ENCODE measurements around the gene TKTL1.
"Not testable (repeated sequence)": the region's sequence is repeated elsewhere in the genome, so short reads cannot be mapped to it uniquely, and the experiment has no call there.

The TKTL1 gene

GRCh38 chrX:154296731-154297130 lies 1.1 kb downstream of the TKTL1 start:
- no peak for DNase-seq
- Histone ChIP-seq H2BK15ac (replicated peaks; ENCODE audit: low read depth) (no peak overlapping the region), H3K27me3 (ENCODE audit: insufficient read depth, low read length, poor library complexity) (no peaks in the 10 kb centered on the region), H3K79me2 (ENCODE audit: control insufficient read depth, insufficient read depth, low read length) (no peaks in the 10 kb centered on the region), H4K5ac (ENCODE audit: low read length) (no peak overlapping the region), H3K23ac (ENCODE audit: low read length) (no peak overlapping the region), H3K4me2 (ENCODE audit: low read length) (no peak overlapping the region), H3K56ac (ENCODE audit: low read length) (no peak overlapping the region), H3K9ac (ENCODE audit: low read length) (no peak overlapping the region), H4K8ac (ENCODE audit: low read depth, low read length) (no peak overlapping the region), H3K27ac (ENCODE audit: low read depth, low read length) (no peak overlapping the region), H3K36me3 (ENCODE audit: control insufficient read depth, insufficient read depth, low read length) (no peaks in the 10 kb centered on the region), H2BK5ac (ENCODE audit: low read length) (no peak overlapping the region), H3K4me1 (ENCODE audit: control insufficient read depth, low read depth, low read length) (no peaks in the 10 kb centered on the region), H3K79me1 (ENCODE audit: low read length) (no peaks in the 10 kb centered on the region), H3K18ac (ENCODE audit: low read length) (no peak overlapping the region), H2AK5ac (ENCODE audit: low read length) (no peak overlapping the region), H2BK120ac (ENCODE audit: low read depth, low read length) (no peak overlapping the region), H3K4me3 (ENCODE audit: low read length) (no peak overlapping the region), H3K4ac (ENCODE audit: low read depth, low read length) (no peak overlapping the region)
- no CpG with 5 or more reads among the region's 18 CpGs for WGBS (ENCODE audit: extremely low coverage, insufficient coverage, low lambda C conversion rate)

- Histone ChIP-seq H3K79me2 (ENCODE audit: control insufficient read depth, insufficient read depth, low read length) (no peaks in the 10 kb centered on the region), H3K27me3 (ENCODE audit: insufficient read depth, low read length, poor library complexity) (no peaks in the 10 kb centered on the region), H2BK120ac (ENCODE audit: low read depth, low read length) (no peak overlapping the region), H3K4me2 (ENCODE audit: low read length) (no peak overlapping the region), H3K36me3 (ENCODE audit: control insufficient read depth, insufficient read depth, low read length) (no peaks in the 10 kb centered on the region), H3K4me1 (ENCODE audit: control insufficient read depth, low read depth, low read length) (no peaks in the 10 kb centered on the region), H3K18ac (ENCODE audit: low read length) (no peak overlapping the region), H2AK5ac (ENCODE audit: low read length) (no peak overlapping the region), H3K23ac (ENCODE audit: low read length) (no peak overlapping the region), H3K56ac (ENCODE audit: low read length) (no peak overlapping the region), H3K4ac (ENCODE audit: low read depth, low read length) (no peak overlapping the region), H4K5ac (ENCODE audit: low read length) (no peak overlapping the region), H3K79me1 (ENCODE audit: low read length) (no peaks in the 10 kb centered on the region), H2BK5ac (ENCODE audit: low read length) (no peak overlapping the region), H3K4me3 (ENCODE audit: low read length) (no peak overlapping the region), H3K9ac (ENCODE audit: low read length) (no peak overlapping the region), H3K27ac (ENCODE audit: low read depth, low read length) (no peak overlapping the region), H4K8ac (ENCODE audit: low read depth, low read length) (no peak overlapping the region), H2BK15ac (replicated peaks; ENCODE audit: low read depth) (no peak overlapping the region)
- WGBS (ENCODE audit: extremely low coverage, insufficient coverage, low lambda C conversion rate) = no CpG with 5 or more reads among the region's 7 CpGs
- DNase-seq = no peak
Measured at GRCh38 chrX:154298312-154298711, 2.7 kb downstream of the TKTL1 start.

- H3K4me2 ChIP-seq (ENCODE audit: low read length) = no peak overlapping the region
- H2BK15ac ChIP-seq (replicated peaks; ENCODE audit: low read depth) = no peak overlapping the region
- no peaks in the 10 kb centered on the region for H3K79me2 ChIP-seq (ENCODE audit: control insufficient read depth, insufficient read depth, low read length)
- H3K23ac ChIP-seq (ENCODE audit: low read length) = no peak overlapping the region
- H3K27me3 ChIP-seq (ENCODE audit: insufficient read depth, low read length, poor library complexity) = no peaks in the 10 kb centered on the region
- H3K9ac ChIP-seq (ENCODE audit: low read length) = no peak overlapping the region
- no peaks in the 10 kb centered on the region for H3K36me3 ChIP-seq (ENCODE audit: control insufficient read depth, insufficient read depth, low read length)
- H3K27ac ChIP-seq (ENCODE audit: low read depth, low read length) = no peak overlapping the region
- no peak overlapping the region for H3K4me3 ChIP-seq (ENCODE audit: low read length)
- WGBS (ENCODE audit: extremely low coverage, insufficient coverage, low lambda C conversion rate) = no CpG with 5 or more reads among the region's 8 CpGs
- no peak overlapping the region for H4K5ac ChIP-seq (ENCODE audit: low read length)
- no peak overlapping the region for H2BK120ac ChIP-seq (ENCODE audit: low read depth, low read length)
- no peak overlapping the region for H3K18ac ChIP-seq (ENCODE audit: low read length)
- no peak for DNase-seq
- H4K8ac ChIP-seq (ENCODE audit: low read depth, low read length) = no peak overlapping the region
- H3K4ac ChIP-seq (ENCODE audit: low read depth, low read length) = no peak overlapping the region
- H2AK5ac ChIP-seq (ENCODE audit: low read length) = no peak overlapping the region
- no peaks in the 10 kb centered on the region for H3K4me1 ChIP-seq (ENCODE audit: control insufficient read depth, low read depth, low read length)
- no peaks in the 10 kb centered on the region for H3K79me1 ChIP-seq (ENCODE audit: low read length)
- H3K56ac ChIP-seq (ENCODE audit: low read length) = no peak overlapping the region
- H2BK5ac ChIP-seq (ENCODE audit: low read length) = no peak overlapping the region
Measured at GRCh38 chrX:154300816-154301215, 5.2 kb downstream of the TKTL1 start.

GRCh38 chrX:154302998-154303397 lies 7.4 kb downstream of the TKTL1 start:
- H3K79me1 ChIP-seq (ENCODE audit: low read length) = not testable (repeated sequence)

DNA sequence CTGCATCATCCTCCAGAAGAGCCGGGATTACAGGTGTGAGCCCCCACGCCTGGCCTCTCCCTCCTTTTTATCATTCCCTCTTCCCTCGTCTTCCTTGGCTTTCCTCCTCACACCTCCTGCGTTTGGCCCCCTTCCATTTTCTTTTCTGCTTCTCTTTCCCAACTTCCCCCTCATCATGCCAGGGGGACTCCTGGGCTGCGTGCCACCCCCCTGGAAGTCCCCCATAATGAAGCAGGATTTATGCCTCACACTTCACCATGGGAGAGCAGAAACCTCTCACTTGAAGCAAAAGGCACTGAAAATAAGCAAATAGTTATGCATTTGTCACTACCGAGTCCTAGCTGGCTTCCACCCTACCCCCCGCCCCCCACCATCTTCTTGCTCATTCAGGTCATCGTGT lies 7.9 kb downstream of the TKTL1 start:
- Histone ChIP-seq H4K5ac (ENCODE audit: low read length) (no peak overlapping the region), H3K18ac (ENCODE audit: low read length) (no peak overlapping the region), H3K27me3 (ENCODE audit: insufficient read depth, low read length, poor library complexity) (no peaks in the 10 kb centered on the region), H3K4me3 (ENCODE audit: low read length) (no peak overlapping the region), H2BK5ac (ENCODE audit: low read length) (no peak overlapping the region), H3K9ac (ENCODE audit: low read length) (no peak overlapping the region), H2BK120ac (ENCODE audit: low read depth, low read length) (no peak overlapping the region), H3K56ac (ENCODE audit: low read length) (no peak overlapping the region), H3K23ac (ENCODE audit: low read length) (no peak overlapping the region), H4K8ac (ENCODE audit: low read depth, low read length) (no peak overlapping the region), H3K36me3 (ENCODE audit: control insufficient read depth, insufficient read depth, low read length) (no peaks in the 10 kb centered on the region), H2AK5ac (ENCODE audit: low read length) (no peak overlapping the region), H3K79me1 (ENCODE audit: low read length) (no peaks in the 10 kb centered on the region), H2BK15ac (replicated peaks; ENCODE audit: low read depth) (no peak overlapping the region), H3K4ac (ENCODE audit: low read depth, low read length) (no peak overlapping the region), H3K27ac (ENCODE audit: low read depth, low read length) (no peak overlapping the region), H3K4me2 (ENCODE audit: low read length) (no peak overlapping the region), H3K79me2 (ENCODE audit: control insufficient read depth, insufficient read depth, low read length) (no peaks in the 10 kb centered on the region), H3K4me1 (ENCODE audit: control insufficient read depth, low read depth, low read length) (no peaks in the 10 kb centered on the region)
- no CpG with 5 or more reads among the region's 8 CpGs for WGBS (ENCODE audit: extremely low coverage, insufficient coverage, low lambda C conversion rate)
- no peak for DNase-seq

More at GRCh38 chrX:154302998-154303397, 7.4 kb downstream of the TKTL1 start:
- not testable (repeated sequence) for H2AK5ac ChIP-seq (ENCODE audit: low read length); H3K27me3 ChIP-seq (ENCODE audit: insufficient read depth, low read length, poor library complexity); H3K79me2 ChIP-seq (ENCODE audit: control insufficient read depth, insufficient read depth, low read length); H3K4ac ChIP-seq (ENCODE audit: low read depth, low read length); H3K4me3 ChIP-seq (ENCODE audit: low read length); H3K56ac ChIP-seq (ENCODE audit: low read length); H3K23ac ChIP-seq (ENCODE audit: low read length); H3K4me2 ChIP-seq (ENCODE audit: low read length); H4K8ac ChIP-seq (ENCODE audit: low read depth, low read length); H3K36me3 ChIP-seq (ENCODE audit: control insufficient read depth, insufficient read depth, low read length); H4K5ac ChIP-seq (ENCODE audit: low read length); H3K27ac ChIP-seq (ENCODE audit: low read depth, low read length); H3K9ac ChIP-seq (ENCODE audit: low read length); H2BK120ac ChIP-seq (ENCODE audit: low read depth, low read length); H2BK15ac ChIP-seq (replicated peaks; ENCODE audit: low read depth); H3K18ac ChIP-seq (ENCODE audit: low read length); DNase-seq; H2BK5ac ChIP-seq (ENCODE audit: low read length); H3K4me1 ChIP-seq (ENCODE audit: control insufficient read depth, low read depth, low read length)
- WGBS (ENCODE audit: extremely low coverage, insufficient coverage, low lambda C conversion rate) = no CpG with 5 or more reads among the region's 7 CpGs

- Histone ChIP-seq H3K23ac (ENCODE audit: low read length) (no peak overlapping the region), H2AK5ac (ENCODE audit: low read length) (no peak overlapping the region), H3K27me3 (ENCODE audit: insufficient read depth, low read length, poor library complexity) (no peaks in the 10 kb centered on the region), H3K18ac (ENCODE audit: low read length) (no peak overlapping the region), H3K4me2 (ENCODE audit: low read length) (no peak overlapping the region), H3K4me1 (ENCODE audit: control insufficient read depth, low read depth, low read length) (no peaks in the 10 kb centered on the region), H4K8ac (ENCODE audit: low read depth, low read length) (no peak overlapping the region), H2BK5ac (ENCODE audit: low read length) (no peak overlapping the region), H2BK15ac (replicated peaks; ENCODE audit: low read depth) (no peak overlapping the region), H4K5ac (ENCODE audit: low read length) (no peak overlapping the region), H3K79me1 (ENCODE audit: low read length) (no peaks in the 10 kb centered on the region), H3K4ac (ENCODE audit: low read depth, low read length) (no peak overlapping the region), H3K4me3 (ENCODE audit: low read length) (no peak overlapping the region), H3K79me2 (ENCODE audit: control insufficient read depth, insufficient read depth, low read length) (no peaks in the 10 kb centered on the region), H2BK120ac (ENCODE audit: low read depth, low read length) (no peak overlapping the region), H3K9ac (ENCODE audit: low read length) (no peak overlapping the region), H3K27ac (ENCODE audit: low read depth, low read length) (no peak overlapping the region), H3K56ac (ENCODE audit: low read length) (no peak overlapping the region), H3K36me3 (ENCODE audit: control insufficient read depth, insufficient read depth, low read length) (no peaks in the 10 kb centered on the region)
- no CpG with 5 or more reads among the region's 10 CpGs for WGBS (ENCODE audit: extremely low coverage, insufficient coverage, low lambda C conversion rate)
- DNase-seq = no peak
Measured at GRCh38 chrX:154304846-154305245, 9.3 kb downstream of the TKTL1 start.
